ENCODE data around the gene COX11.

DNA sequence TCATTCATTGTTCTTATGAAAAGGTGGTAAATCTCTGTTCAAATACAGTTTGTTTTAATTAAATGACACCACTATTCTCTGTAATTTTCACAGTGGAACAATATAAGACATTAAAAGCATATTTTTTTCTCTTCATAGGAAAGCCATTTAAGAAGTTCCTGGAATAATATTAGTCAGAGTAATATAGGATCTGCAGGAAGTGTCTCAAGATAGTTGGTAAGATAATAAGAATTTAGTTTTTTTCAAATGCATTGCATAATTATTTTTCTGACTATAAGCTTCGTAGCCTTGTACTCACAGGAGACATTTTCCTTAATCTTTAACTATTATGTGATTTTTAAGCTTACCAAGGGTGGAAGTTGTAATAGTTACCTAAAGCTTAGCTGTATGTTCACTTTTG, 17.0 kb upstream of the COX11 start:
- TF ChIP-seq, protein P1, sequence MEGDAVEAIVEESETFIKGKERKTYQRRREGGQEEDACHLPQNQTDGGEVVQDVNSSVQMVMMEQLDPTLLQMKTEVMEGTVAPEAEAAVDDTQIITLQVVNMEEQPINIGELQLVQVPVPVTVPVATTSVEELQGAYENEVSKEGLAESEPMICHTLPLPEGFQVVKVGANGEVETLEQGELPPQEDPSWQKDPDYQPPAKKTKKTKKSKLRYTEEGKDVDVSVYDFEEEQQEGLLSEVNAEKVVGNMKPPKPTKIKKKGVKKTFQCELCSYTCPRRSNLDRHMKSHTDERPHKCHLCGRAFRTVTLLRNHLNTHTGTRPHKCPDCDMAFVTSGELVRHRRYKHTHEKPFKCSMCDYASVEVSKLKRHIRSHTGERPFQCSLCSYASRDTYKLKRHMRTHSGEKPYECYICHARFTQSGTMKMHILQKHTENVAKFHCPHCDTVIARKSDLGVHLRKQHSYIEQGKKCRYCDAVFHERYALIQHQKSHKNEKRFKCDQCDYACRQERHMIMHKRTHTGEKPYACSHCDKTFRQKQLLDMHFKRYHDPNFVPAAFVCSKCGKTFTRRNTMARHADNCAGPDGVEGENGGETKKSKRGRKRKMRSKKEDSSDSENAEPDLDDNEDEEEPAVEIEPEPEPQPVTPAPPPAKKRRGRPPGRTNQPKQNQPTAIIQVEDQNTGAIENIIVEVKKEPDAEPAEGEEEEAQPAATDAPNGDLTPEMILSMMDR (IDR thresholded peaks at IDR 0.05): no peak
- TF ChIP-seq POLR2A (IDR thresholded peaks at IDR 0.05): no peak
